ENCODE measurements around the gene MED23. TPM values are rescaled to one million over a fixed set of nuclear protein-coding genes. Genes with fewer than 3 reads are reported as not detected.

The MED23 gene
- total and polyA plus RNA-seq, 9 of the 15 experiments (the other 6 are each of a cell fraction or from before 2014, with no cell fraction given), result 13.7 to 61.2 (median 27.2) TPM

- peak; percentile 91 for TF ChIP-seq RREB1 (CRISPR knock-in tag; IDR thresholded peaks at IDR 0.05)
- TF ChIP-seq BCLAF1 (IDR thresholded peaks at IDR 0.05; ENCODE audit: borderline replicate concordance in 1 of 2, control insufficient read depth in 1 of 2, low read depth in 2 of 2, low read length in 1 of 2), result peak in 1 of 2 experiments; percentile 98; a peak in 2 of 4 replicates
- 0 out of 2 replicates have a peak, but pooled peaks have one; percentile 67 for TF ChIP-seq ERF (CRISPR knock-in tag; IDR thresholded peaks at IDR 0.05)
- peak; percentile 89 to 98 for TF ChIP-seq MAZ (CRISPR knock-in tag; conservative IDR thresholded peaks at IDR 0.05 in 1 of 2, IDR thresholded peaks at IDR 0.05 in 1 of 2)
- peak; percentile 56; the same call in 1 of the 2 replicates for TF ChIP-seq TCFL5 (CRISPR knock-in tag; conservative IDR thresholded peaks at IDR 0.05)
- peak; percentile 92 for TF ChIP-seq OTX1 (CRISPR knock-in tag; IDR thresholded peaks at IDR 0.05)
- TF ChIP-seq FOSL1 (tag; conservative IDR thresholded peaks at IDR 0.05), result peak; percentile 64; the same call in 1 of the 2 replicates
- peak; percentile 100 for TF ChIP-seq KAT7 (CRISPR knock-in tag; IDR thresholded peaks at IDR 0.05; ENCODE audit: borderline replicate concordance)
- TF ChIP-seq POU5F1 (IDR thresholded peaks at IDR 0.05; ENCODE audit: borderline replicate concordance, low read depth, low read length, partially characterized antibody), result peak; percentile 46
- no peak for TF ChIP-seq ESRRB (CRISPR knock-in tag; IDR thresholded peaks at IDR 0.05; ENCODE audit: borderline replicate concordance)
- TF ChIP-seq IRF2 (CRISPR knock-in tag; IDR thresholded peaks at IDR 0.05), result no peak
- peak; percentile 98 for TF ChIP-seq CTCFL (IDR thresholded peaks at IDR 0.05; ENCODE audit: borderline replicate concordance, insufficient read depth, low read depth, low read length, poor library complexity, severe bottlenecking)
- peak; percentile 64; the same call in 1 of the 2 replicates for TF ChIP-seq ZNF766 (CRISPR knock-in tag; conservative IDR thresholded peaks at IDR 0.05)
- no peak for TF ChIP-seq SMARCA4 (IDR thresholded peaks at IDR 0.05)
Observed at GRCh38 chr6:131627724-131628682, at the start of gene MED23 (continued).
